Activated CD4-positive, alpha-beta T cell treated with anti-CD3 and anti-CD28 coated beads, Interleukin-2, amount 50 U/mL, for 16 hours (primary cell): ENCODE results near the gene IFI27.

Experiments
- DNase-seq: peaks from one replicate; pipeline ENCODE4 v3.0.0-alpha.2; 2020

Gene IFI27

GRCh38 chr14:94103554-94104150 lies 6.9 kb upstream of the IFI27 start:
- no peak for DNase-seq

- no peak for DNase-seq
Measured at GRCh38 chr14:94104731-94105130, 5.8 kb upstream of the IFI27 start.

- DNase-seq: no peak
Measured at GRCh38 chr14:94109915-94110250, 653 bp upstream of the IFI27 start.

- DNase-seq: no peak
Measured at GRCh38 chr14:94111276-94112095, 950 bp downstream of the IFI27 start.

GRCh38 chr14:94112513-94113063 lies 2.1 kb downstream of the IFI27 start:
- DNase-seq: no peak

- DNase-seq: no peak
Measured at GRCh38 chr14:94113073-94113472, 2.5 kb downstream of the IFI27 start.

GRCh38 chr14:94113490-94113889 lies 3.0 kb downstream of the IFI27 start:
- no peak for DNase-seq

GRCh38 chr14:94113908-94114588 lies 3.5 kb downstream of the IFI27 start:
- DNase-seq: no peak

- no peak for DNase-seq
Measured at GRCh38 chr14:94114589-94115057, 4.1 kb downstream of the IFI27 start.

GRCh38 chr14:94115058-94115591 lies 4.6 kb downstream of the IFI27 start:
- no peak for DNase-seq

GRCh38 chr14:94115631-94116030 lies 5.1 kb downstream of the IFI27 start:
- no peak for DNase-seq

GRCh38 chr14:94116701-94117100 lies 6.2 kb downstream of the IFI27 start:
- DNase-seq: no peak

- no peak for DNase-seq
Measured at GRCh38 chr14:94117856-94118255, 7.3 kb downstream of the IFI27 start.

- no peak for DNase-seq
Measured at GRCh38 chr14:94119071-94119470, 8.5 kb downstream of the IFI27 start.

- no peak for DNase-seq
Measured at GRCh38 chr14:94120667-94121340, 10.3 kb downstream of the IFI27 start.

GRCh38 chr14:94121485-94121884 lies 10.9 kb downstream of the IFI27 start:
- DNase-seq: no peak

- DNase-seq: no peak
Measured at GRCh38 chr14:94122438-94122837, 11.9 kb downstream of the IFI27 start.

GRCh38 chr14:94123296-94123695 lies 12.8 kb downstream of the IFI27 start:
- DNase-seq: no peak

GRCh38 chr14:94123868-94124267 lies 13.3 kb downstream of the IFI27 start:
- no peak for DNase-seq

GRCh38 chr14:94124582-94125377 lies 14.2 kb downstream of the IFI27 start:
- no peak for DNase-seq

- no peak for DNase-seq
Measured at GRCh38 chr14:94125659-94126418, 15.3 kb downstream of the IFI27 start.

GRCh38 chr14:94126419-94126677 lies 15.8 kb downstream of the IFI27 start:
- no peak for DNase-seq
